DOHH2 (cell line): ENCODE data around the gene HSPB7.

Experiments used
- CTCF ChIP-seq: fragments of 200-600 bp; sonication (generic); IDR thresholded peaks from one replicate; pipeline ENCODE4 v1.5.1; 2014; ENCODE audit warnings: antibody characterized with exemption, mild to moderate bottlenecking, low read depth, low read length; ENCODE audit not compliant: poor library complexity, severe bottlenecking
- EZH2phosphoT487 ChIP-seq: fragments of 200-600 bp; sonication (generic); IDR thresholded peaks from 2 replicates; pipeline ENCODE4 v1.6.1; 2017; ENCODE audit warnings: borderline replicate concordance, mild to moderate bottlenecking, antibody characterized with exemption, low read length, moderate library complexity, mixed read lengths

GRCh38 chr1:16063226-16063829, 45.5 kb upstream of the HSPB7 start:
- TF ChIP-seq CTCF (no peak), EZH2phosphoT487 (no peak)
